ENCODE data around the gene AMMECR1. TPM values are rescaled to one million over a fixed set of nuclear protein-coding genes. Genes with fewer than 3 reads are reported as not detected.

The AMMECR1 gene
- polyA plus RNA-seq, 1 donor from 2014 or later, result 3.7 TPM

DNA sequence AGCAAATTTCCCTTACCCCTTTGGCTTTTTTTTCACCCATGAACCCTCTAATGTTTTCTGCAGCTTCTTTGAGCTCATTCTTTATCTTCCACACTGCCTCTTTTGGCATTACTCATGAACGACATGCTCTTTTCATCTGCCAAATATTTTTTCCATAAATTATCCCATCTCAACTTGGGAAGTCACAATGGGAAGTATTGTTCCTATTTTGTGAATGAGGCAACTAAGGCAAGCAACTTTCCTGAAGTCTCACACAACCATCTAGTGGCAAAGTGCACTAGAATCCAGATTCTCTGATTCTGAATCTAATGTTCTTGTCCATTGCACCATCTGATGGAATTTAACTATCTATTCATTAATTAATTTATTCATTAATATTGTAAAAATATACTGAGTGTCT lies 41.4 kb upstream of the AMMECR1 start:
- H3K79me2 ChIP-seq (replicated peaks; ENCODE audit: insufficient read depth, low read length), result no peaks in the 10 kb centered on the region
- no peaks in the 10 kb centered on the region for H3K36me3 ChIP-seq (ENCODE audit: insufficient read depth, low read length)
- H3K4me3 ChIP-seq (ENCODE audit: low read length), result no peak overlapping the region
- H2AFZ ChIP-seq (ENCODE audit: low read depth, low read length), result no peak overlapping the region
- no peaks in the 10 kb centered on the region for H3K27me3 ChIP-seq (ENCODE audit: insufficient read depth, low read depth, low read length)
- no peaks in the 10 kb centered on the region for H4K20me1 ChIP-seq (ENCODE audit: insufficient read depth)
- no peaks in the 10 kb centered on the region for H3K9me2 ChIP-seq (ENCODE audit: insufficient read depth, low read length)
- H3K27ac ChIP-seq (ENCODE audit: low read length), result no peak overlapping the region
- TF ChIP-seq EP300 (conservative IDR thresholded peaks at IDR 0.05; ENCODE audit: poor library complexity, severe bottlenecking) (no peak), TAF1 (IDR thresholded peaks at IDR 0.05; ENCODE audit: low read depth) (no peak), RAD21 (conservative IDR thresholded peaks at IDR 0.05) (no peak), POLR2AphosphoS5 (IDR thresholded peaks at IDR 0.05) (no peak), EZH2 (IDR thresholded peaks at IDR 0.05; ENCODE audit: borderline replicate concordance, insufficient read depth, low read length, poor library complexity, severe bottlenecking) (no peak), SMC3 (conservative IDR thresholded peaks at IDR 0.05; ENCODE audit: poor library complexity) (no peak), MXI1 (conservative IDR thresholded peaks at IDR 0.05; ENCODE audit: poor library complexity, severe bottlenecking) (no peak)
- TF ChIP-seq, protein P1, sequence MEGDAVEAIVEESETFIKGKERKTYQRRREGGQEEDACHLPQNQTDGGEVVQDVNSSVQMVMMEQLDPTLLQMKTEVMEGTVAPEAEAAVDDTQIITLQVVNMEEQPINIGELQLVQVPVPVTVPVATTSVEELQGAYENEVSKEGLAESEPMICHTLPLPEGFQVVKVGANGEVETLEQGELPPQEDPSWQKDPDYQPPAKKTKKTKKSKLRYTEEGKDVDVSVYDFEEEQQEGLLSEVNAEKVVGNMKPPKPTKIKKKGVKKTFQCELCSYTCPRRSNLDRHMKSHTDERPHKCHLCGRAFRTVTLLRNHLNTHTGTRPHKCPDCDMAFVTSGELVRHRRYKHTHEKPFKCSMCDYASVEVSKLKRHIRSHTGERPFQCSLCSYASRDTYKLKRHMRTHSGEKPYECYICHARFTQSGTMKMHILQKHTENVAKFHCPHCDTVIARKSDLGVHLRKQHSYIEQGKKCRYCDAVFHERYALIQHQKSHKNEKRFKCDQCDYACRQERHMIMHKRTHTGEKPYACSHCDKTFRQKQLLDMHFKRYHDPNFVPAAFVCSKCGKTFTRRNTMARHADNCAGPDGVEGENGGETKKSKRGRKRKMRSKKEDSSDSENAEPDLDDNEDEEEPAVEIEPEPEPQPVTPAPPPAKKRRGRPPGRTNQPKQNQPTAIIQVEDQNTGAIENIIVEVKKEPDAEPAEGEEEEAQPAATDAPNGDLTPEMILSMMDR (IDR thresholded peaks at IDR 0.05; ENCODE audit: poor library complexity, severe bottlenecking), result no peak
- TF ChIP-seq, protein P2, sequence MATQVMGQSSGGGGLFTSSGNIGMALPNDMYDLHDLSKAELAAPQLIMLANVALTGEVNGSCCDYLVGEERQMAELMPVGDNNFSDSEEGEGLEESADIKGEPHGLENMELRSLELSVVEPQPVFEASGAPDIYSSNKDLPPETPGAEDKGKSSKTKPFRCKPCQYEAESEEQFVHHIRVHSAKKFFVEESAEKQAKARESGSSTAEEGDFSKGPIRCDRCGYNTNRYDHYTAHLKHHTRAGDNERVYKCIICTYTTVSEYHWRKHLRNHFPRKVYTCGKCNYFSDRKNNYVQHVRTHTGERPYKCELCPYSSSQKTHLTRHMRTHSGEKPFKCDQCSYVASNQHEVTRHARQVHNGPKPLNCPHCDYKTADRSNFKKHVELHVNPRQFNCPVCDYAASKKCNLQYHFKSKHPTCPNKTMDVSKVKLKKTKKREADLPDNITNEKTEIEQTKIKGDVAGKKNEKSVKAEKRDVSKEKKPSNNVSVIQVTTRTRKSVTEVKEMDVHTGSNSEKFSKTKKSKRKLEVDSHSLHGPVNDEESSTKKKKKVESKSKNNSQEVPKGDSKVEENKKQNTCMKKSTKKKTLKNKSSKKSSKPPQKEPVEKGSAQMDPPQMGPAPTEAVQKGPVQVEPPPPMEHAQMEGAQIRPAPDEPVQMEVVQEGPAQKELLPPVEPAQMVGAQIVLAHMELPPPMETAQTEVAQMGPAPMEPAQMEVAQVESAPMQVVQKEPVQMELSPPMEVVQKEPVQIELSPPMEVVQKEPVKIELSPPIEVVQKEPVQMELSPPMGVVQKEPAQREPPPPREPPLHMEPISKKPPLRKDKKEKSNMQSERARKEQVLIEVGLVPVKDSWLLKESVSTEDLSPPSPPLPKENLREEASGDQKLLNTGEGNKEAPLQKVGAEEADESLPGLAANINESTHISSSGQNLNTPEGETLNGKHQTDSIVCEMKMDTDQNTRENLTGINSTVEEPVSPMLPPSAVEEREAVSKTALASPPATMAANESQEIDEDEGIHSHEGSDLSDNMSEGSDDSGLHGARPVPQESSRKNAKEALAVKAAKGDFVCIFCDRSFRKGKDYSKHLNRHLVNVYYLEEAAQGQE (IDR thresholded peaks at IDR 0.05; ENCODE audit: borderline replicate concordance), result no peak
- H3K9me3 ChIP-seq (ENCODE audit: low read length), result no peaks in the 10 kb centered on the region
- H3F3A ChIP-seq (ENCODE audit: insufficient read depth, low read length, poor library complexity, severe bottlenecking), result no peaks in the 10 kb centered on the region
- H3K9ac ChIP-seq (ENCODE audit: low read length), result no peak overlapping the region
- no peak overlapping the region for H3K4me2 ChIP-seq (ENCODE audit: low read length)

DNA sequence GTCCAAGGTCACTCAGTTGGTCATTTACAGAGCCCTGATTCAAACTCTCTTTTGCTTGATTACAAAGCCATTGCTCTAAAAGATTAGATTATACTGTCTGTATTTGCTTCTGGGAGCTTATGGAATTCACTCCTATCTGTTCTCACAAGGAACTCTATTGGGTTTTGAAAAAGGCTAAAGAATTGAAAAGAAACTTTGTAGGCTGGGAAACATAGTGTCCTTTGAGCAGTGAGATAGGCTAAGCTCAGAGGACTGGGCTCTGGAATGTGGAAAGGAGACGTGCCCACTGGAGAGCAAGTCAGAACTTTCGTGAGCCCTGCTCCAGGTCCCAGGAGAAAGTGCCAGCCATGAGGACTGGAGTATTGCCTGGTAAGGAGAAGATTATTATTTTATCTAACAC lies 40.7 kb upstream of the AMMECR1 start, which contains the start of gene RTL9:
TSS of gene RTL9 (plus strand) at position 301 of the 400 bp plus-strand sequence. CDS start 91,770 bp downstream, outside the sequence.
- H2AFZ ChIP-seq (ENCODE audit: low read depth, low read length), result no peak within 1 kb of the TSS
- no peaks in the 10 kb centered on the region for H3K36me3 ChIP-seq (ENCODE audit: insufficient read depth, low read length)
- H3K9me2 ChIP-seq (ENCODE audit: insufficient read depth, low read length), result no peaks in the 10 kb centered on the region
- H3F3A ChIP-seq (ENCODE audit: insufficient read depth, low read length, poor library complexity, severe bottlenecking), result no peaks in the 10 kb centered on the region
- TF ChIP-seq MXI1 (conservative IDR thresholded peaks at IDR 0.05; ENCODE audit: poor library complexity, severe bottlenecking), result no peak
- TF ChIP-seq EZH2 (IDR thresholded peaks at IDR 0.05; ENCODE audit: borderline replicate concordance, insufficient read depth, low read length, poor library complexity, severe bottlenecking), result no peak
- TF ChIP-seq, protein P1 (IDR thresholded peaks at IDR 0.05; ENCODE audit: poor library complexity, severe bottlenecking), result no peak
- TF ChIP-seq, protein P2 (IDR thresholded peaks at IDR 0.05; ENCODE audit: borderline replicate concordance), result no peak
- no peak for TF ChIP-seq POLR2AphosphoS5 (IDR thresholded peaks at IDR 0.05)
- no peak for TF ChIP-seq RAD21 (conservative IDR thresholded peaks at IDR 0.05)
- TF ChIP-seq TAF1 (IDR thresholded peaks at IDR 0.05; ENCODE audit: low read depth), result no peak
- TF ChIP-seq EP300 (conservative IDR thresholded peaks at IDR 0.05; ENCODE audit: poor library complexity, severe bottlenecking), result no peak
- no peak for TF ChIP-seq SMC3 (conservative IDR thresholded peaks at IDR 0.05; ENCODE audit: poor library complexity)
- H3K9me3 ChIP-seq (ENCODE audit: low read length), result no peaks in the 10 kb centered on the region
- H4K20me1 ChIP-seq (ENCODE audit: insufficient read depth), result no peaks in the 10 kb centered on the region
- H3K4me3 ChIP-seq (ENCODE audit: low read length), result no peak within 1 kb of the TSS
- H3K27ac ChIP-seq (ENCODE audit: low read length), result no peak within 1 kb of the TSS
- no peaks in the 10 kb centered on the region for H3K27me3 ChIP-seq (ENCODE audit: insufficient read depth, low read depth, low read length)
- H3K9ac ChIP-seq (ENCODE audit: low read length), result no peak within 1 kb of the TSS
- H3K79me2 ChIP-seq (replicated peaks; ENCODE audit: insufficient read depth, low read length), result no peaks in the 10 kb centered on the region
- no peak within 1 kb of the TSS for H3K4me2 ChIP-seq (ENCODE audit: low read length)

Data from neural cell (in vitro differentiated cells).